Measurements from ENCODE around the gene TRIM61.

DNA sequence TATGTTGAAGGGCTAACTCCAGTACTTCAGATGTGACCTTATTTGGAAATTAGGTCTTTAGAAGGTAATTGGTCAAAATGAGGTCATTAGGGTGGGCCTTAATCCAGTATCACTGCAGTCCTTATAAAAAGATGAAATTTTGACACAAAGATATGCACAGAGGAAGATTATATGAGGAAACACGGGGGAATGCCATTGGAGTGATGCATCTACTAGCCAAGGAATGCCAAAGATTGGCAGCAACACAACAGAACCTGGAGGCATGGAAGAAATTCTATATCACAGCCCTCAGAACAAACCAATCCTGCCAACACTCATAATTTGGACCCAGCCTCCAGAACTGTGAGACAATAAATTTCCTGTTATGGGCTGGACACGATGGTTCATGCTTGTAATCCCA lies 17.6 kb downstream of the TRIM61 start:
- TF ChIP-seq, protein P1, sequence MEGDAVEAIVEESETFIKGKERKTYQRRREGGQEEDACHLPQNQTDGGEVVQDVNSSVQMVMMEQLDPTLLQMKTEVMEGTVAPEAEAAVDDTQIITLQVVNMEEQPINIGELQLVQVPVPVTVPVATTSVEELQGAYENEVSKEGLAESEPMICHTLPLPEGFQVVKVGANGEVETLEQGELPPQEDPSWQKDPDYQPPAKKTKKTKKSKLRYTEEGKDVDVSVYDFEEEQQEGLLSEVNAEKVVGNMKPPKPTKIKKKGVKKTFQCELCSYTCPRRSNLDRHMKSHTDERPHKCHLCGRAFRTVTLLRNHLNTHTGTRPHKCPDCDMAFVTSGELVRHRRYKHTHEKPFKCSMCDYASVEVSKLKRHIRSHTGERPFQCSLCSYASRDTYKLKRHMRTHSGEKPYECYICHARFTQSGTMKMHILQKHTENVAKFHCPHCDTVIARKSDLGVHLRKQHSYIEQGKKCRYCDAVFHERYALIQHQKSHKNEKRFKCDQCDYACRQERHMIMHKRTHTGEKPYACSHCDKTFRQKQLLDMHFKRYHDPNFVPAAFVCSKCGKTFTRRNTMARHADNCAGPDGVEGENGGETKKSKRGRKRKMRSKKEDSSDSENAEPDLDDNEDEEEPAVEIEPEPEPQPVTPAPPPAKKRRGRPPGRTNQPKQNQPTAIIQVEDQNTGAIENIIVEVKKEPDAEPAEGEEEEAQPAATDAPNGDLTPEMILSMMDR (IDR thresholded peaks at IDR 0.05): no peak
- TF ChIP-seq ZNF423 (CRISPR knock-in tag; IDR thresholded peaks at IDR 0.05): no peak
- no peak for TF ChIP-seq CREB1 (CRISPR knock-in tag; IDR thresholded peaks at IDR 0.05)
- TF ChIP-seq, protein P2, sequence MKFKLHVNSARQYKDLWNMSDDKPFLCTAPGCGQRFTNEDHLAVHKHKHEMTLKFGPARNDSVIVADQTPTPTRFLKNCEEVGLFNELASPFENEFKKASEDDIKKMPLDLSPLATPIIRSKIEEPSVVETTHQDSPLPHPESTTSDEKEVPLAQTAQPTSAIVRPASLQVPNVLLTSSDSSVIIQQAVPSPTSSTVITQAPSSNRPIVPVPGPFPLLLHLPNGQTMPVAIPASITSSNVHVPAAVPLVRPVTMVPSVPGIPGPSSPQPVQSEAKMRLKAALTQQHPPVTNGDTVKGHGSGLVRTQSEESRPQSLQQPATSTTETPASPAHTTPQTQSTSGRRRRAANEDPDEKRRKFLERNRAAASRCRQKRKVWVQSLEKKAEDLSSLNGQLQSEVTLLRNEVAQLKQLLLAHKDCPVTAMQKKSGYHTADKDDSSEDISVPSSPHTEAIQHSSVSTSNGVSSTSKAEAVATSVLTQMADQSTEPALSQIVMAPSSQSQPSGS (CRISPR knock-in tag; IDR thresholded peaks at IDR 0.05; ENCODE audit: borderline replicate concordance, low read depth): no peak
- no peak for TF ChIP-seq CBFB (CRISPR knock-in tag; IDR thresholded peaks at IDR 0.05; ENCODE audit: low read depth)
- no peak for TF ChIP-seq ZBTB21 (CRISPR knock-in tag; IDR thresholded peaks at IDR 0.05; ENCODE audit: borderline replicate concordance)
- TF ChIP-seq, protein P3, sequence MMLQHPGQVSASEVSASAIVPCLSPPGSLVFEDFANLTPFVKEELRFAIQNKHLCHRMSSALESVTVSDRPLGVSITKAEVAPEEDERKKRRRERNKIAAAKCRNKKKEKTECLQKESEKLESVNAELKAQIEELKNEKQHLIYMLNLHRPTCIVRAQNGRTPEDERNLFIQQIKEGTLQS (CRISPR knock-in tag; conservative IDR thresholded peaks at IDR 0.05): no peak
- no peak for TF ChIP-seq PRRX2 (CRISPR knock-in tag; IDR thresholded peaks at IDR 0.05)
- TF ChIP-seq CREM (CRISPR knock-in tag; IDR thresholded peaks at IDR 0.05): no peak
- TF ChIP-seq FOXJ3 (CRISPR knock-in tag; IDR thresholded peaks at IDR 0.05; ENCODE audit: borderline replicate concordance): no peak
- TF ChIP-seq ZNF396 (CRISPR knock-in tag; IDR thresholded peaks at IDR 0.05; ENCODE audit: borderline replicate concordance): no peak
- TF ChIP-seq SMAD4 (CRISPR knock-in tag; IDR thresholded peaks at IDR 0.05): no peak
- no peak for TF ChIP-seq ESRRA (CRISPR knock-in tag; IDR thresholded peaks at IDR 0.05; ENCODE audit: borderline replicate concordance)
